Left lung (tissue), 10 donors: ENCODE results near the gene GNAO1. TPM values are rescaled to one million over a fixed set of nuclear protein-coding genes. Genes with fewer than 3 reads are reported as not detected.

Experiments
- ATAC-seq: fragments of 200-7000 bp; cut with Tn5 transposase; one replicate; pipeline ENCODE4 v1.9.1; 2020; ENCODE audit warnings: moderate library complexity
- DNase-seq, 4 donors: peaks; one replicate each; pipeline ENCODE4 v3.0.0-alpha.2; 2013 to 2020
- H3K27ac ChIP-seq, 2 donors: fragments of 200-600 bp; sonication (generic) in 1 of 2; one replicate each; pipeline versions ENCODE4 v1.5.0 to v1.8.0; 2020 to 2021
- H3K27me3 ChIP-seq, 2 donors: fragments of 200-600 bp; sonication (generic) in 1 of 2; one replicate each; pipeline versions ENCODE4 v1.5.0 to v1.8.0; 2020 to 2021
- H3K36me3 ChIP-seq, 2 donors: fragments of 200-600 bp; sonication (generic) in 1 of 2; one replicate each; pipeline versions ENCODE4 v1.5.0 to v1.8.0; 2020 to 2021
- H3K4me1 ChIP-seq, 2 donors: fragments of 200-600 bp; one replicate each; pipeline ENCODE4 v1.8.0; 2021
- H3K4me3 ChIP-seq, 2 donors: fragments of 200-600 bp; sonication (generic) in 1 of 2; one replicate each; pipeline versions ENCODE4 v1.5.0 to v1.8.0; 2020 to 2021; ENCODE audit warnings: mild to moderate bottlenecking in 1 of 2
- H3K9me3 ChIP-seq, 2 donors: fragments of 200-600 bp; sonication (generic) in 1 of 2; one replicate each; pipeline versions ENCODE4 v1.5.0 to v1.8.0; 2020 to 2021
- intact Hi-C, 2 donors: fragments of 100-400 bp; cut with DNase I; formaldehyde crosslinking; loops; one replicate each; pipeline versions ENCODE4 v1.11.2 to v1.14.2; 2022
- polyA plus RNA-seq, 6 donors: library from polyadenylated mRNA; unstranded; fragments of 120-200 nt; gene quantifications; one replicate each; pipeline ENCODE4 v1.2.1, GENCODE V29; 2013; ENCODE audit not compliant: insufficient read length in 6 of 6
- total RNA-seq, 2 donors: library from RNA; stranded (reverse); fragmentation: NEBNext Ultra II Directional; extraction: Animal tissue kit (Norgen Biotek cat#: 25700); gene quantifications; one replicate each; pipeline ENCODE4 v1.2.1, GENCODE V29; 2021
- TF ChIP-seq, protein P1 (sequence below), 2 donors: fragments of 200-600 bp; sonication (generic) in 1 of 2; IDR thresholded peaks; one replicate each; pipeline versions ENCODE4 v1.5.0 to v1.8.0; 2021; ENCODE audit warnings: antibody characterized with exemption in 2 of 2
- donor health status: DM: no; HTN: yes; CAD: no.
- donor health status: DM: no; HTN: no; CAD: no.

GNAO1 gene
- total and polyA plus RNA-seq, 8 donors = 1.3 to 34.1 (median 22.2) TPM

DNA sequence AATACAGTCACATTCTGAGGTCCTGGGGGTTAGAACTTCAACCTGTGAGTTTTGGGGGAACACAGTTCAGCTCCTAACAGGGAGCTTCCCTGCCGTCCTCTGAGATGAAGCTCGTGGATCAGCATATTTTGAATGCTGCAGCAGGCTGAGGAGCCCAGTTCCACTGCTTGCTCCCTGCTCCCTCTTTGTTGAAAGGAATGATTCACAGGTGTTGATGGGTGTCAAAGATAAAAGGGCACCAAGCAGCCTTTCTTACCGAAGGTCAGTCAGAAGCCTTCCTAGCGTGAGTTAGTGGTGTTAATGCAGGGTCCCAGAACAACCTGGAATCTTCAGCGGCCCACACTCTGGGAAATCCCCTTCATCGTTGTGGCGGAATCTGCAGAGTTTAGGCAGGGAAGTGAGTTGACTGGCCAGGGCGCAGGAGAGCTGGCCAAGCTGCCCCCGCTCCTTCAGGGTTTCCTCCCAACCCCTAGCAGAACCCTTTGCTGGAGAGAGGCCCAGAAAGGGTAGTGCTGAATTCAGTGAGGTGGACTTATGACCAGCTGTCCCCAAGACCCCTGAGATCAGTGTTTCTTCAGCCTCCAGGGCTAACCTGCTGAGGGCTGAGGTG, 114.8 kb downstream of the GNAO1 start:
- TF ChIP-seq, protein P1, sequence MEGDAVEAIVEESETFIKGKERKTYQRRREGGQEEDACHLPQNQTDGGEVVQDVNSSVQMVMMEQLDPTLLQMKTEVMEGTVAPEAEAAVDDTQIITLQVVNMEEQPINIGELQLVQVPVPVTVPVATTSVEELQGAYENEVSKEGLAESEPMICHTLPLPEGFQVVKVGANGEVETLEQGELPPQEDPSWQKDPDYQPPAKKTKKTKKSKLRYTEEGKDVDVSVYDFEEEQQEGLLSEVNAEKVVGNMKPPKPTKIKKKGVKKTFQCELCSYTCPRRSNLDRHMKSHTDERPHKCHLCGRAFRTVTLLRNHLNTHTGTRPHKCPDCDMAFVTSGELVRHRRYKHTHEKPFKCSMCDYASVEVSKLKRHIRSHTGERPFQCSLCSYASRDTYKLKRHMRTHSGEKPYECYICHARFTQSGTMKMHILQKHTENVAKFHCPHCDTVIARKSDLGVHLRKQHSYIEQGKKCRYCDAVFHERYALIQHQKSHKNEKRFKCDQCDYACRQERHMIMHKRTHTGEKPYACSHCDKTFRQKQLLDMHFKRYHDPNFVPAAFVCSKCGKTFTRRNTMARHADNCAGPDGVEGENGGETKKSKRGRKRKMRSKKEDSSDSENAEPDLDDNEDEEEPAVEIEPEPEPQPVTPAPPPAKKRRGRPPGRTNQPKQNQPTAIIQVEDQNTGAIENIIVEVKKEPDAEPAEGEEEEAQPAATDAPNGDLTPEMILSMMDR (IDR thresholded peaks at IDR 0.05) = no peak
- intact Hi-C loops = no loop called here
- H3K36me3 ChIP-seq = no peaks in the 10 kb centered on the region
- H3K27ac ChIP-seq = no peak overlapping the region
- H3K27me3 ChIP-seq = peaks cover 0 to 10% of the 10 kb centered on the region in 2 donors
- H3K4me3 ChIP-seq = no peak overlapping the region
- ATAC-seq (no peak), DNase-seq (no peak)
- no peaks in the 10 kb centered on the region for H3K4me1 ChIP-seq
- no peaks in the 10 kb centered on the region for H3K9me3 ChIP-seq

DNA sequence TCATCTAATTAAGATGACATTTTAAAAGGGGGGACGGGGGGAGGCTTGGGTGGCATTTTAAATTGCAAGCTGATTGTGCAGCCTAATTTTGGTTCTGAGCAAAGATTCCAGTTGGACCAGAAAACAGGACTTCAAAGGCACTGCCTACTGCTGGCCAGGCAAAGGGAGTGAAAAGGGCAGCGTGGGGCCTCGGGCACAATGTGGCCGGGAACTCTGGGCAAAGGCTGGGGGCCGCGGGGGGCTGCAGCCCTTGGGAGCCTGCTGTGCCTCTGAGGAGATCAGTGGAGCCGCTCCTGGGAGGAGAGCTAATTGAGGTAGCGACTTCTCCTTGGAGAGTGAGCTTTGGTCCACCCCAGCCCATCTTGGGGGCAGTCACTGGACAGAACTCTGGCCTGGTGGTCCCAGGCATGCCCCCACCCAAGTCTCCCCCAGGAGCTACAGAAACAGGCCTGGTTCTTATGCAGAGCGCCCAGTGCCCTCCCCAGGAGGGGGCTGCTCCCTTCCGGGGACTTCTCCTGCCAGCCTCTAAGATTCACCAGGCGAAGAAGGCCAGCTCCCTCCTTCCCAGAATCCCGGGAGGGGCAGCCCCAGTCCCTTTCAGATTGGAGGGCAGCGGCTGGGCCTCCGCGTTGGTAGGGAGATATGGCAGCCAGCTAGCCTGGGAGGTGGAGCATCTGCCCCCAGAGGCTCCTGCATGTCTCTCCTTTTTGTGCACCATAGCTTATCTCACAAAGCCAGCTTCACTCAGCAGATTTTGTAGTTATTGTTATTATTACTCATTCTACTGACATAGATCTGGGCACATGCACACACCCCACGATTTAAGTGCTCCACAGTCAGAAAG, 115.6 kb downstream of the GNAO1 start:
- no peaks in the 10 kb centered on the region for H3K36me3 ChIP-seq
- intact Hi-C loops = no loop called here
- TF ChIP-seq, protein P1 (IDR thresholded peaks at IDR 0.05) = no peak
- ATAC-seq = no peak
- no peak for DNase-seq
- no peaks in the 10 kb centered on the region for H3K4me1 ChIP-seq
- H3K27me3 ChIP-seq = peaks cover 0 to 10% of the 10 kb centered on the region in 2 donors
- H3K27ac ChIP-seq = no peak overlapping the region
- H3K9me3 ChIP-seq = no peaks in the 10 kb centered on the region
- no peak overlapping the region for H3K4me3 ChIP-seq

DNA sequence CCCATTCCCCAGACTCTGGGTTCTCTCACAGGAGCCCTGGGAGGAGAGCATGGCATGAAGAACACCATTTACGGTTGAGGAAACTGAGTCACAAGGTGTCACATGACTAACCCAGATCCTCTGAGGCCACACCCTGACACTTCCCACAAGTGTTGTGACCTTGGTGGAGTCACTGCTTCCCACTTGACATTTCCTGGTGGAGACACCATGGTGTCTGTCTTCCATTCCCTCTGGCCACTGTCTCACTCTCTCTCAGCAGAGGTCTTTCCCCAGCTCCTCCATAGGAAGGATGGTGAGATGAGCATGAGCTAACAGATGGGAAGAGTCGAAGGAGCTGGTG, 116.2 kb downstream of the GNAO1 start:
- Histone ChIP-seq H3K4me1 (no peaks in the 10 kb centered on the region), H3K9me3 (no peaks in the 10 kb centered on the region), H3K4me3 (no peak overlapping the region), H3K27me3 (peaks cover 0 to 10% of the 10 kb centered on the region in 2 donors), H3K36me3 (no peaks in the 10 kb centered on the region), H3K27ac (no peak overlapping the region)
- ATAC-seq (no peak), DNase-seq (no peak)
- TF ChIP-seq, protein P1 (IDR thresholded peaks at IDR 0.05) = no peak
- intact Hi-C loops = no loop called here

DNA sequence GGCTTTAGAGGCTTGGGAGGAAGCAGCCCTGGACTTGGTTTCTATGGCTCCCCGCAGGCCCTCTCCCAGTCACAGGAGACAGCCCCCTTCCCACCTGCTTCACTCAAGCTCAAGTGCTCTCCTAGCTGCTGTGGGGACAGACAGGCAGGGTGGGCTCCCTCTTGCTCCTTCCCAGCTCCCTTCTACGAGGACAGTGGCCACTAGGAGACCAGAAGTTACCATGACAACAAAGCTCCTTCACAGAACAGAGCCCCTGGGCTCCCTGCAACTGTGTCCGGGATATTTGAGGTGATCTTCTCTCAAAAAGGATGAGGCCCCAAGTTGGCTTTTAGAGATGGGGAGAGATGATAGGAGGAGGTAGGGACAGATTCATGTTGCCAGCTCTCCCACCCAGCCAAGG, 117.7 kb downstream of the GNAO1 start:
- Histone ChIP-seq H3K27ac (no peak overlapping the region), H3K4me1 (no peaks in the 10 kb centered on the region), H3K27me3 (peaks cover 0 to 10% of the 10 kb centered on the region in 2 donors), H3K36me3 (no peaks in the 10 kb centered on the region), H3K9me3 (no peaks in the 10 kb centered on the region), H3K4me3 (no peak overlapping the region)
- no peak for DNase-seq
- ATAC-seq = no peak
- intact Hi-C loops = no loop called here
- TF ChIP-seq, protein P1 (IDR thresholded peaks at IDR 0.05) = no peak

DNA sequence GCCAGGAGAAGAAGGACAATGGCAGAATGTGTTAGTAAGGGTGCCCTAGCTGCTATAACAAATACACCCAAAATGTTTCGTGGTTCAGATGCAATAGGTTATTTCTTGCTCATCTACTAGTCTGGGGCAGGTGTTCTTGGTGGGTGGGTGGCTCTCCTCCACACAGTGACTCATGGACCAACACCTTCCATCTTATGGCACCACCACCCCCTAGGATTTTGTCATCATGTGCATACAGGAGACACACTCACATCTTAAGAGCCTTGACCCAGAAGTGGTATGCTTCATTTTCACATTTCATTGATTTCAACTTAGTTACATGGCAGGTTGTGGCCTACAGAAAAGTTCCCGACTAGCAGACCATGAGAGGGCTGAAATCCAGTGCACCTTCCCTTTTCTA, 119.4 kb downstream of the GNAO1 start:
- TF ChIP-seq, protein P1 (IDR thresholded peaks at IDR 0.05) = no peak
- DNase-seq (no peak), ATAC-seq (no peak)
- H3K36me3 ChIP-seq = no peaks in the 10 kb centered on the region
- H3K4me3 ChIP-seq = no peak overlapping the region
- intact Hi-C loops = loop anchor here in 1 of 2 donors (10.0 kb wide), 1 partner anchor 366 kb away; no protein-coding TSS in a partner anchor
- no peaks in the 10 kb centered on the region for H3K9me3 ChIP-seq
- H3K4me1 ChIP-seq = no peaks in the 10 kb centered on the region
- no peak overlapping the region for H3K27ac ChIP-seq
- peaks cover 0 to 10% of the 10 kb centered on the region in 2 donors for H3K27me3 ChIP-seq
